Right lobe of liver (tissue), 6 donors: Measurements from ENCODE around the gene WDR5B. TPM values are rescaled to one million over a fixed set of nuclear protein-coding genes. Genes with fewer than 3 reads are reported as not detected.

Experiments used
- ATAC-seq, 4 donors: fragments of 200-7000 bp; cut with Tn5 transposase; one replicate each; pipeline ENCODE4 v1.9.1; 2020; ENCODE audit warnings: mild to moderate bottlenecking in 4 of 4, moderate library complexity in 4 of 4
- DNase-seq, 3 donors: peaks; one replicate each; pipeline ENCODE4 v3.0.0-alpha.2; 2020
- H3K27ac ChIP-seq, 3 donors: fragments of 200-600 bp; one replicate each; pipeline ENCODE4 v1.8.0; 2022
- H3K27me3 ChIP-seq, 2 donors: fragments of 200-600 bp; one replicate each; pipeline ENCODE4 v1.8.0; 2022
- H3K36me3 ChIP-seq, 4 donors: fragments of 200-600 bp; sonication (generic) in 1 of 4; one replicate each; pipeline versions ENCODE4 v1.5.1 to v1.8.0; 2017 to 2022; ENCODE audit warnings: control low read depth in 1 of 4
- H3K4me1 ChIP-seq, 4 donors: fragments of 200-600 bp; sonication (generic) in 1 of 4; one replicate each; pipeline versions ENCODE4 v1.5.1 to v1.8.0; 2017 to 2022; ENCODE audit warnings: control low read depth in 1 of 4
- H3K4me3 ChIP-seq, 3 donors: fragments of 200-600 bp; one replicate each; pipeline ENCODE4 v1.8.0; 2022
- H3K9me3 ChIP-seq, 4 donors: fragments of 200-600 bp; sonication (generic) in 1 of 4; one replicate each; pipeline versions ENCODE4 v1.5.1 to v1.8.0; 2017 to 2022; ENCODE audit warnings: control low read depth in 1 of 4
- CTCF ChIP-seq, 4 donors: fragments of 200-600 bp in 3 of 4; fragments of 450-650 bp in 1 of 4; IDR thresholded peaks; one replicate each; pipeline versions ENCODE4 v1.5.1 to v1.8.0; 2016 to 2022; ENCODE audit warnings: antibody characterized with exemption in 4 of 4, mild to moderate bottlenecking in 2 of 4
- POLR2A ChIP-seq: fragments of 450-650 bp; IDR thresholded peaks from one replicate; pipeline ENCODE4 v1.6.1; 2017; ENCODE audit warnings: antibody characterized with exemption, mild to moderate bottlenecking
- WGBS: methylation state at CpG from one replicate; pipeline ENCODE4 v1.1.6; 2018; ENCODE audit warnings: low coverage, low lambda C conversion rate; ENCODE audit not compliant: insufficient coverage; ENCODE audit errors: missing lambda C conversion rate; 5-methylcytosine and 5-hydroxymethylcytosine counted together
- intact Hi-C, 2 donors: fragments of 100-400 bp; cut with DNase I; formaldehyde crosslinking; loops; one replicate each; pipeline versions ENCODE4 v1.11.2 to v1.14.1; 2022
- total RNA-seq, 6 experiments: library from RNA; depleted of rRNA in 2 of 6; stranded (reverse); fragments of >200 nt in 2 of 6; fragmentation: NEBNext Ultra II Directional in 3 of 6; extraction: Animal tissue kit (Norgen Biotek cat#: 25700) in 3 of 6; gene quantifications; one replicate each; pipeline versions ENCODE4 v1.1.0 to v1.2.4, GENCODE V29; 2016 to 2023
- donor health status: DM: no; HTN: yes; CAD: no.
- donor health status: DM: no; HTN: no; CAD: no.
- donor health status: DM: no; HTN: no; CAD: no.
- donor health status: DM: no; HTN: yes; CAD: no.
- donor health status: DM: no; HTN: yes; CAD: no.

The WDR5B gene
- total RNA-seq, 6 experiments from 2014 or later: 1.4 to 4.0 (median 2.1) TPM

- H3K9me3 ChIP-seq: no peaks in the 10 kb centered on the region
Observed at GRCh38 chr3:122396511-122396910, 19.4 kb downstream of the WDR5B start.

GRCh38 chr3:122395582-122395981 is 20.3 kb downstream of the WDR5B start:
- WGBS: 59% methylated on average over 3 of the region's 3 CpGs

More at GRCh38 chr3:122396511-122396910, 19.4 kb downstream of the WDR5B start:
- Histone ChIP-seq H3K27ac (no peak overlapping the region), H3K27me3 (no peaks in the 10 kb centered on the region), H3K4me3 (no peak overlapping the region), H3K36me3 (no peaks in the 10 kb centered on the region), H3K4me1 (peaks cover 0 to 31% (median 14%) of the 10 kb centered on the region in 4 donors)
- ATAC-seq: no peak
- DNase-seq: no peak
- TF ChIP-seq CTCF (IDR thresholded peaks at IDR 0.05) (no peak), POLR2A (no peak)
- intact Hi-C loops: no loop called here

GRCh38 chr3:122394173-122394572 is 21.7 kb downstream of the WDR5B start:
- no peak overlapping the region for H3K4me3 ChIP-seq
- no peak for DNase-seq
- no peaks in the 10 kb centered on the region for H3K27me3 ChIP-seq
- no peaks in the 10 kb centered on the region for H3K36me3 ChIP-seq
- no peak for ATAC-seq
- H3K9me3 ChIP-seq: no peaks in the 10 kb centered on the region
- no peak for TF ChIP-seq POLR2A
- H3K4me1 ChIP-seq: peaks cover 0 to 52% (median 24%) of the 10 kb centered on the region in 4 donors
- intact Hi-C loops: no loop called here
- WGBS: 100% methylated on average over 1 of the region's 1 CpG
- H3K27ac ChIP-seq: peak overlapping the region in 1 of 3 donors; percentile 17

More at GRCh38 chr3:122395582-122395981, 20.3 kb downstream of the WDR5B start:
- no peaks in the 10 kb centered on the region for H3K36me3 ChIP-seq
- no peak for ATAC-seq
- H3K27ac ChIP-seq: no peak overlapping the region
- H3K27me3 ChIP-seq: no peaks in the 10 kb centered on the region
- DNase-seq: no peak
- no peak overlapping the region for H3K4me3 ChIP-seq
- no peaks in the 10 kb centered on the region for H3K9me3 ChIP-seq
- TF ChIP-seq CTCF (IDR thresholded peaks at IDR 0.05): no peak
- no peak for TF ChIP-seq POLR2A
- H3K4me1 ChIP-seq: peaks cover 0 to 40% (median 19%) of the 10 kb centered on the region in 4 donors
- intact Hi-C loops: no loop called here

- no peak overlapping the region for H3K4me3 ChIP-seq
- peak overlapping the region in 2 of 3 donors; percentile 28 to 65 for H3K27ac ChIP-seq
- H3K27me3 ChIP-seq: no peaks in the 10 kb centered on the region
- H3K36me3 ChIP-seq: no peaks in the 10 kb centered on the region
- intact Hi-C loops: no loop called here
- no peak for DNase-seq
- no peaks in the 10 kb centered on the region for H3K9me3 ChIP-seq
- 13% methylated on average over 2 of the region's 2 CpGs for WGBS
- TF ChIP-seq POLR2A: no peak
- TF ChIP-seq CTCF (IDR thresholded peaks at IDR 0.05): peak; percentile 68 to 73 (median 70)
- H3K4me1 ChIP-seq: peaks cover 0 to 52% (median 24%) of the 10 kb centered on the region in 4 donors
- ATAC-seq: peak; percentile 64 to 71 (median 68)
Observed at GRCh38 chr3:122392868-122393844, 22.7 kb downstream of the WDR5B start.
